ENCODE results near the gene CHMP6.

CHMP6 gene

DNA sequence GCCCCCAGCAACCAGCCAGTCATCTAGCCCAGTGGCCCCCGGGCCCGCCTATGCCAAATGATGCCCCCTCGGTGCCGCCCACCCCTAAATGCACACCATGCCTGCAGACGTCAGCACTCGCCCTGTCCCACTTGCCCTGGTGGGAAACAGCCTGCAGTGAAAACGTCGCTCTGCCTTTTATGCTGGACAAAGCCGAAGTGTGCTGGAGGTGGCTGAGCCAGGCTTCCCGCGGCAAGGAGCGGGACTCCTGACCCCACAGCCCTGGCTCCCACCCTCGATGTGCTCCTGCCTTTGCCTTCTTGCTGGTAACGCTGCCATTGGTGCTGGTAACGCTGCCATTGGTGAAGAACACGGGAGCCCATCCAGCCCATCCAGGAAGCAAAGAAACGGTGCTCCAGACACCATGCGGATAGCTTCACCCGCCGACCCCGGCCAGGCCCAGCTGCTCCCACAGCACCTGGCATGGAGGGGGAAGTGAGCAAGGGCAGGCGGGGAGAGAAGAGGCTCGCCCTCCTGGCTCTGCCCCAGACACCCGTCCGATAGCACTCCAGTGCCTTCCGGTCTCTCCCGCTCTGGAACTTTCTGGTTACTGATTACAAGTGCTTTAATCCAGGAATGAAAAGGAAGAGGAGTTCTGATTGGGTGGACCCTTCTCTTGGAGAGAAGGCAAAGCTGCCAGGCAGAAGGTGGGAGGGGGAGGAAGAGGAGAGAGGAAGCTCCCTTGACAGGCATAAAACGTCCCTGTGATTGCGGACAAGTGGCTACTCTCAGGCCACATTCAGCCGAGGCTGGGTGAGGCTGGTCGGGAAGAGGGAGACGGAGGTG, 39.3 kb downstream of the CHMP6 start:
- DNase-seq (ENCODE audit: low read depth): no peak

DNA sequence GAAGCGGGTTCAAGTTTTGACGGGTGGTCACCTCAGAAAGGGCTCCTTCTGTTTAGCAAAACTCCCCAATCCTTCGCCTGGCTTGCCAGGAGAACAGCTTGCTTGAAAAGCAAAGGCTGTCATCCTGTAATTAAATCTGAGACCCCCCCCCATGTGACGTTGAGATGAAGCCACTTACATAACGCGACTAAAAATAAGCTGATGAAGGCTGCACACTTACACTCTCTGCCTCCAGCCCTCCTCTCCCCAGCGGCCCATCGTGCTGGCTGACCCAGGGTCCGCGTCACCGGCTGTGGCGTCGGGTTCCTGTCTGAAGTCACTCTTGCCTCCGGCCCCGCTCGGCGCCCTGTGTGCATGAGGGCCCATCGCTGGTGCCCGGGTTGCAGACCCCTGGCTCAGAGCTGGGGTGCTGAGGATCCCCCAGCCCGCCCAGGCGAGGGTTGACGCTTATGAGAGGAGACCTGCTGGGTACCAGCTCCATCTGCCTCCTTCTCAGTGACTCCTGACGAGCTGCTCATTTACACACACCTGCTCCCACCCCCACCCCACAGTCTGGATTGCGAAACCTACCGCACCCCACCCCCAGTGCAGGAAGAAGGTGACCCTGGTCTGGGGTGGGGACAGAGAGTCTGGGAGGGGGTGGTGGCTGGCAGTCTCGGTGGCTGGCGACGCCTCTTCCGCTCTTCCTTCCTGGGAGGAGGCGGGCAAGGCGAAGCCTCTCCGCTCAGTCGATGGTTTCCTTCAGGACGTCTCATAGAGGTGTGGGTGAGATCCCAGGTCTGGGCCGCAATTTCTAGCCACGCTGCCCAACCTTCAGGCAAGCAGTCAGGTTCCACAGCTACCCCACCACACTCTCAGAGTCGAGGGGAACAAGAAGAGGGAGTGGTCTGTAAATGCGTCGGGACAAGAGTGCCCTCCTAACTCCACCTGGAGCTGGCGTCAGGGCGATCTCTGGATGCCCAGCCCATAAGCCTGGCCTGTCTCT, 40.2 kb downstream of the CHMP6 start:
- no peak for DNase-seq (ENCODE audit: low read depth)

DNA sequence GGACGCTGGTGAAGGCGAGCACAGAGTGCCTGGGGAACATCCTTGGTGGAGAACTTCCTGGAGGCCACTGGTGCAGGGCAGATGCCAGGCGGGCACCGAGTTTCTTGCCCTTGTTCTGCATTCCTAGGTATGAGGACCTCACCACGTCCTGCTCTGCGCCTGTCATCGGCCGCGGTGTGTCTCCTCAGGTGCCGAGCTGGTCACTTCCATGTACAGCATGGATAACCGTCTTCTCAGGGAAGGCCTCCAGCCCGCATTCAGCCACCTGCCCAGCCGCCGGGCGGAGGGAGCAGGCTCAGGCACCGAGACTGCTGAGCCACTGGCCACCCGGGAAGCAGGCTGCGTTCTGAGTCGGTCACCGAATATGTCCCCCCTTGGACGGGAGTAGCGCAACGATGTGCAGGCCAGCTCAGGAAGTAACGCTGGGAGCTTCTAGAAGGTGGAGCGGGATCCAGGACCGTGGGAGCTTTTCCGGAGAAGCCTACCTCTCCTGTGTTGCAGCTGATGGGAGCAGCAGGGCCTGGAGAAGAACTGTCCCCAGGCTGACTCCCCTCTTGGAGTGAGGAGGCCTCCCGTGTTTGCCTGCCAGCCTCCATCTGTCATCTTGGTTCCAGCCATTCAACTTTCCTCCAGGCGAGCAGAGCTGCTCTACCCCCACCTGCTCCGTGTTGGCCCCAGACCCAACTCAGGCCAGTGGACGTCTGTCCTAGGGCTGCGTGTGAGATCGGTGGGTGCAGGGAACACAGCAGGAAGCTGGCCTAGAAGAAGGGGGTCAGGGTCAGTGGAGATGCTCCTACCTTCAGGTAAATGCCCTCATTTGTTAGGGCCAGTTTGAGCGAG, 41.2 kb downstream of the CHMP6 start:
- DNase-seq (ENCODE audit: low read depth): no peak

DNA sequence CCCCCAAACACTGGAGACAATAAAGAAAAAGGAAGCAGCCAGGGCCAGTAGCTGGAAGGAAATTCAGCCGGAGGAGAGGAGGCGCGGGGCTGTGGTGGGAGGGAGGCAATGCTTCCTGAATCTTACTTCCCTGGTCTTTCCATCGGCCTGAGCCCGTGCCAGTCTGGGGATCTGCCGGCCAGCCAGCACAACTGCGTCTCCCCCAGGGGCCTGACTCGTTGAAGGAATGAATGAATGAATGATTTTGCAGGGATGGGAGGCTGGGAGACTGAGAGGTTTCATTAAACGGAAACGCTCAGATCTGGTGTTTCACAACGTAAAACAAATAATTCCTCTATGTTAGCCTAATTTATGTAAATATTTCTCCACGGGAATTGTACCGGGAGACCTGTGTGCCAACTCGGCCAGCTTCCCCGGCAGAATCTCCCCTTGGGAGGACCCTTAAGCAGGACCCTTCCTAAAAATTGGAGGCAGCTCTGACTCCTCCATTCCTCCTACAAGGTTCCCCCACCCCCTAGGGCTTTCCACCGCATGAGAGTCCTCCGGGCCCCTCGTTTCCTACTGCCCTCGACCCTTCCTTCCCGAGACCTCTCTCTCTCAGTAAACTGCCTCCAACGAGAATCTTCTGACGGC, 42.0 kb downstream of the CHMP6 start:
- no peak for DNase-seq (ENCODE audit: low read depth)

DNA sequence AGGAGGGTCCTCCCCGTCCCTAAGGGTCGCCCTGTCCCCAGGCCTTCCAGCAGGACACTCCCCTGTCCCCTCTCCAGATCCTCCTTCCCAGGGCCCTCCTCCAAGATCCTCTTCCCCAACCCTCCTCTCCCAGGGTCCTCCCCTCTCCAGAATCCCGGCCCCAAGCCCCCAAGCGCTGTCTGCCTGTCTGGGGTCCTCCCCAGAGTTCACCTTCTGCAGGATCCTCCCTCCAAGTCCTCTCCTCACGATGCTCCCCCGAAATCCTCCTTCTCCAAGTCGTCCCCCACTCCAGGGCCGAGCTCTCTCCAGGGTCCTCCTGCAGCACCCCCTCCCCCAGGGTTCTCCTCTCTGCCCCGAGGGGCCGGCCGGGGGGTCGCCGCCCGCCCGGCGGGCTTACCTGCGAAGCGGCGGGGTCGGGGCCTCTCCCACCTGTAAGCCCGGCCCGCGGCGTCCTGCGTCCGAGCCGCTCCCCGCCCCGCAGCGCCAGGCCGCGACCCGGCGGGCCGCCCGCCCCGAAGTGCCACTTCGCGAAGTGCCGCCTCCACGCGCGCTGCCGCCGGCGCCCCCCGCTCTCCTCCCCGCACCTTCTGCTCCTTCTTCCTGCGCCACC, 42.6 kb downstream of the CHMP6 start:
- no peak for DNase-seq (ENCODE audit: low read depth)

DNA sequence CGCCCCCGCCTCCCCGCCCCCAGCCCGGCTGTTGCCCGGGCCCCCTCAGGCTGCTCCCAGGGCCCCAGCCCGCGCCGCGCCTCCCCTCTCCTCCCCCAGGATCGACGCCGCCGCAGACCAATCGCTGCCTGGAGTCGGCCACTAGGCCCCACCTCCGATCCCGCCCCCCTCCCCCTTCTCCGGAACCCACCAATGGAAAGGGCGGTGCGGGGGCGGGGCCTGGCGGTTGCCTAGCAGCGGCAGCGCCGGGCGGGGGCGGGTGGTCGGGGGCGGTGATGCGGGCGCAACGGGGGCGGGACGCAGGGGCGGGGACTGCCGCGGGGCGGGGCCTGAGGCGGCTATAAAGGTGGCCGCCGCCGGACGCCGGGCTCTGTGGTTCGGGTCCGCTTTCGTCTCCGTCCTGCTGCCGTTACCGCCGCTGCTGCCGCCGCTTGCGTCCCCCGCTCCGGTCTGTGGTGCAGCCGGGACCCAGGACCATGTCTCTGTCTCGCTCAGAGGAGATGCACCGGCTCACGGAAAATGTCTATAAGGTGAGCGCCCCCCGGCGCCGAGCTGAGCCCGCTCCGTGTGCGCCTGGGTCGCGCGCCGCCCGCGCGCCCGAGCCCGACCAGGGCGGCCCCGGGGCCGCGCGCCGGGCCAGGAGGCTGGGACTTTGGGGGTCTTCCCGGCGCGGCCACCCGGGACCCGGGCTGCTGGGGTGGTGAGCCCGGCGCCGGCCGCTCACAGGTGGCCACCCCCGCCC, 43.3 kb downstream of the CHMP6 start, which contains the start of gene BAIAP2:
Gene BAIAP2, plus strand, starts transcription at position 373 of the 742 bp plus-strand sequence. Its CDS starts 104 bp downstream, at position 477.
- DNase-seq (ENCODE audit: low read depth): peak; percentile 96

DNA sequence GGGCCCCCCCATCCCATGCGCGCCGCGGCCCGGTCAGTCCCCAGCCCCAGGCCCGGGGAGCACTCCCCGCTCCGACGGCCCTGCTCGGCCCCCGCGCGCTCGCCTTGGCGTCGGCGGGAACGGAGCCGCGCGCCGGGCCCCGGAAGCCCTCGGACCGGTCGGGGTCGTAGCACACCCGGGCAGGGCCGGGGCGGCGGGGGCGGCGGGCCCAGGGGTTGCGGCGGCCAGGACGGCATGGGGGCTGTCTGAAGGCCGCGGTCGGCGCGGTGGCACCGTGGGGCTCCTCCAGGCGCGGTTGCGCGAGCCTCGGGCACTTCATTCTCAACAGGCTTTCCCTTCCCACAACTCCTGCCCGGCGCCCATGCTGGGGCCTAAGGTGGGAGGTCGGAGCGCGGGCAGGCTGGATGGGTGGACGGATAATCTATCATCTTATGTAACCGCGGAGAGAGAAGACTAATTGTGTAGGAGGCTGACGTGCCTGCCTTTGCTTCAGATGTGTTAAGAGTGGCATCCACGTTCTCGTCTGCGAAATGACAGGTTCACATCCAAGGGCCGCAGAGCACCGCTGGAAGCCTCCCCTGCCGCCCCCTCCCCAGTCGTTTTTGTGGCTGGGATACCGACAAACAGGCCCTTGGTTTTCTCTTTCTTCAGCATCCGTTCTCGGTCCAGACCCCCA, 44.0 kb downstream of the CHMP6 start:
- no peak for DNase-seq (ENCODE audit: low read depth)

DNA sequence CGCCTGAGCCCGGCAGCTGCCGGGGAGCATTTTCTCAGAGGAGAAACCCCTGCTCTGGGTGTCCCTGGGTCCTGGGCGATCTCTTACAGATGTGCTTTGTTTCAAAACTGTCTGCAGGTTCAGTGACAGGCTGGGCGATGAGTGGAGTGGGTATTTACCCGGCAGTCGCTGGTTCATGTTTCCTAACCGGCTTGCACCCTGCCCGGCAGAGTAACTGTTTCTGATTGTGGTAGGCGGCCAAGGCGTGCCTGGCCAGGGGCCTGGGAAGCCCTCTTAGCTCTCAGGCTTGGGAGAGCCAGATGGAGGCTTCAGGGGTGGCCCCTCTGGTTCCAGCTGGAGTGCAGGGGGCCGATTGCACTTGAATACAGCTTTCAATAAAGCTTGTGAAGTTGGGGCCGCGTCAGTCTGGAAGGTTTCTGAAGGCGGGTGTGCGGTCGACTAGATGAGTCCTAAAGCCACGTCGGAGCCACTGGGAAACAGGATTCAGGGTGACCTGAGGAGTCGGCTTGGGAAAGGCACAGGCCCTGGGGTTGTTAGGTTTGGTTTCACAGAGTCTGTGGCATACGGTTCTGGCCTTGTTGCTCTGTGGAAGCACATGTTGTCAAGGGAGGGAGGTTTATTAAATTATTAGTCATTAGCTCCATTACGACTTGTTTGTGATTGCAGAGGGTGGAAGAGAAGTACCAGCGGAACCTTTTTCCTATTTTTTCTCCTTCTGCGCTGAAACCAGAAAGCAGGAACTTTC, 44.7 kb downstream of the CHMP6 start:
- no peak for DNase-seq (ENCODE audit: low read depth)

DNA sequence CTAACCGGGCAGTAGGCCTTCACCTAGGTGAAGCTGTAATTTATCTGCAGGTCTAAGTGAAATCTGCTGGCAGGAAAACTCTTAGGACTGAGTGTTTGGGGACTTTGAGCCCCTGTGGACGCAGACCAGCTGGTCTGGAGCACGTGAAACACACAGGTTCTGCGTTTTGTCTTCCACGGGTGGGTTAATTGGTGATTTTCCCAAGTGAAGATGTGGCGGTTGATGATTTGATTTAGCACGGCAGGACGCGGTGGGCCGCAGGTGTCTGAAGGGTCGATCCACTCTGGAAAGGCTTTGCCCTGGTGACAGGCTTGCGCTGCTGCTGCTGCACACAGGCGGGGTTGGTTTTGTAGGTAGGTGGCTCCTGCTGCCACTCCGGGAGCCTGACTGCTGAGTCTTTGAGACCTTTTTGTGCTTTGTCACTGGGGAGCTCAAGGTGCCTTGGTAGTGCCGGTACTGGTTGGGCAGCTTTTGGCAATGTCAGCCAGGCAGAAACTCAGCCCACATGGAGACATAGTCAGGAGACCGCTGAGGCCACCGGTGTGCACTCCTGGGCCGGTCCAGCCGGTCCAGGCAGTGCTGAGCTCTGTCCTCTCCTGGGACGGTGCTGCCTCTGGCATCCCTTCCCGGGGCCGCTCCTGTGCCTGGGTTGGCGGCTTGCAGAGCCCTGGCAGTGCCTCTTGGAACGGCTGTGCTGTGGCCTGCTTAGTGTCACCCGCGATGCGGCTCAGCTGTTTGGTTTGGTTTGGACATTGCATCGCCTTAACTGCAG, 45.6 kb downstream of the CHMP6 start:
- no peak for DNase-seq (ENCODE audit: low read depth)

DNA sequence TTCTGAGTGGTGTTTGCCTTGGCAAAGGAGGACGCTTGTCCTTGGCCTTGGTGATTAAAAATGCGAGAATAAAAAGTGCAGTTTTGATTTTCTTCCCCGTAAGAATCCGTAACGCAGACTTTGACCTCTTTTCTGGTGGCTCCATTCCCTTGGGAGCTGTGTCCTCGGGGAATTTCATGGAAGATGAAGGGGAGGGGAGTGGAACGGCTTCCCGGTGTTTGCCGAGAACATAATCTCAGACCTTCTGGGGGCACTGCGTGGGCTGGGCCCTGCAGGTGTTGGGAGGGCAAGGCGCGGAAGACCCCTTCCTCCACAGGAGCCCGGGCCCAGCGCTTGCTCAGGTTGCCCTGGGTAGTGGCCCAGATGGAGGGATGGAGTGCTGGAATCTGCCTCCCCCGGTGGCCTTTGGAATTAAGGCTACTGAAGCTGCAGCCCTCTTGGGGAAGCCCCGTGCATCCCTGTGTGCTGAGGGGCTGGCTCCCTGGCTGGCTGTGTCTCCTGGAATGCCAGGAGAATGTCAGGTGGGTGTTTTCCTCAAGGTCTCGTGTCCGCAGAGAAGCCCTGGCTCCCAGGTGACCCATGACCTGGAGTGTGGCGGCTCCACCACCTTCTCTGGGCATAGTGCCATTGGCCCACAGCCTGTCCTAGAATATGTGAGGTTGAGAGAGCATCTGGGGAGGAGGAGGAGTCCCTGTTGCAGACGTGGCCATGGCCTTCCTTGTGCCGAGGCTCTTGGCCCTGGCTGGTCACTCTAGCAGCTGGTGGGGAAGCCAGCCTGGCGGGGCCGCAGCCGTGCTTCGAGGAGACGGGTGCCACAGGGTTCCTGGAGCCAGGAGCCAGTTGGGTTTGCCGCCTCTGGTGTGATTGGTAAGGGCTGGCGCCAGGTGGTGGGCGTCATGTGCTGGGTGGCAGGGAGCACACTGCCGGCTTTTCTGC, 46.4 kb downstream of the CHMP6 start:
- no peak for DNase-seq (ENCODE audit: low read depth)

DNA sequence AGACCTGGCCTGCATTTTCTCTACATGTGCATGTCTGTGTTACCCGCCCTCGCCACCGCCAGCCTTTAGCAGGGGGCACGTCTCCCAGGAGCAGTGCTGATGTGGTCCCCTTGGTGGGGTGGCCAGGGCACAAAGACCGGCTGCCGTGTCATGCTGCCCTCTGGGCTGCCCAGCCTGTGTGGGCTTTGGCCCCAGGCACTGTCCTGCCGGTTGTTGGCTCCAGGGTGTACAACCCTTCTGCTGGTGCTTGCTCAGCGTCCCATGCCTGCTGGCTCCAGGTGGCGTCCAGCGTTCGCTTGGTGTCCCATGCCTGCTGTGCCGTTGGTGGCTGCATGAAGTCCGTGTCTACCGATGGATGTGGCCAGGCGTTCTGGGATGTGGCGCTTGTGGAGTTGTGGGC, 47.5 kb downstream of the CHMP6 start:
- no peak for DNase-seq (ENCODE audit: low read depth)

DNA sequence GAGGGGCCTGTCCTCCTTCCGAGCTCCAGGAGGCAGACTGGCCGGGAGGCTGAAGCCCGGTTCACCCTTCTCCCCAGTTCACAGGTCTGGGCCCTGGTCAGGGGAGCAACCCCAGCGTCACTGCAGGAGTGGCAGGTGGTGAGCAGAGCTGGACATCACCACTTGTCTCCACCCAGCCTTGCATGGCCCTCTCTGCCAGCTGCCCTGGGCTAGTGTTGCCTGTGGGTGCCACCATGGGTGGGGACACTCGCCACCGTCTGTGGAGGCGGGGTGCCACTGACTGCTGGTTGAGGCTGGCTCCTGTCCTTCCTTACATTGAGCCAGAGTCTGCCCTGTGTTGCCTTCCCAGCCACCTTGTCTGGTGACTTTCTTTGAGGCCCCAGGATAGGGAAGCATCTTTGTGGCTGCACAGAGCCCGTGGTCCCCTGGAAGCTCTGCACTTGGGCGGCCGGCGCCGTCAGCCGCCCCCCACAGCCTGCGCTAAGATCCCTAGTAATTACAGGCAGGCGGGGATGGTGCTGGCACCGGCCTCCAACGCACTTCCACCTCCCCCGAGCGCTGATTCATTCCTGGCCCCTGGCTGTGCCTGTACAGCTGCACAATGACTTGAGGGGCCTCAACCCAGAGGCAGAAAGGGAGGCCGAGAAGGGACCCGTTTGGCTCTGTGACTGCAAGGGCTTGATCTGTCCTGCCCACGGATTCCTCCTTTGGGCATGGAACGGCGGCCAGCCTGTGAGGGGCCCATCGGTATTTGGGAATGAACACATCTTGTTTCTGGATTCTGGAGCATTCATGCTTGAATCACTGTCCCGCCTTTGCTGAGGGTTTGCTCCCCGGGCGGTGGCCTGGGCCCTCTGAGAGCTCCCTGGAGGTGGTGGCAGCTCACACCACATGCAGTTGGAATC, 48.5 kb downstream of the CHMP6 start:
- DNase-seq (ENCODE audit: low read depth): no peak

DNA sequence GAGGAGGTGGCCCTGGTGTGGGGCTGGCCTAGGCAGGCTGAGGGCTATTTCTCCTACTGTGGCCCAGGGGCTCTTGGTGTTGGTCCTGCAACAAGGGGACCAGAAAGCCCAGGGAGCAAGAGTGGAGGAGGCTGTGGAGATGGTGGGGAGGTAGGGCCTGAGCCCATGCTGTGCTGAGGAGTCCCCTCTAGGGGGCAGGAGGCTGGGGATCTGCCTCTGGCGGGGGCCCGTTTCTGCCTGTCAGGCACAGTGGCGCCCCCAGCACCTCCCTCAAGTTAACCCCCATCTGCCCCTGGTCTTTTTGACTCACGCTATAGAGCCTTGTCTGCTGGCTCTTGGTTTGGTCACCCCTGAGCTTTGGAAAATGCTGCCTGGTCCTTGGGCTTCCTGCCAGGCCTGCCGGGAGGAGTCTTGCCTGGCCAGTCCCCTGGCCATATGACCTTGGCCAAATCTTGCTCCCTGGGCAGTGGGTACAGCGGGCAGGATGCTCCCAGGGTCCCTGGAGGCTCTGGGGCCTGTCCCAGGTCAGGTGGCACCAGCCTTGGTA, 49.2 kb downstream of the CHMP6 start:
- DNase-seq (ENCODE audit: low read depth): no peak

DNA sequence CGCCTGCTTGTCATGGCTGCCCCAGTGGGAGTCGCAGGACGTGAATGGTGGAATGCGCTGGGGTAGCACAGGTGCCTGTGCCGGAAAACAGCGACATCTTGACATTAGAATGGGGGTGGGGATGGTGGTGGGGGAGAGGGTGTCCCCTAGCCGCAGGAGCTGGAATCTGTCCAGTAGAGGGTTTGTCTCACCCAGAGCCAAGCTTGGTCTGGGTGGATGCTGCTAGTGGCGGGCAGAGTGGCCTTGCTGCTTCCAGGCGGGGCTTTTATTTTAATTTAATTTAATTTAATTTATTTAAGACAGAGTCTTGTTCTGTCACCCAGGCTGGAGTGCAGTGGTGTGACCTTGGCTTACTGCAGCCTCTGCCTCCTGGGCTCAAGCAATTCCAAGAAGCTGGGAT, 51.0 kb downstream of the CHMP6 start:
- DNase-seq (ENCODE audit: low read depth): no peak

DNA sequence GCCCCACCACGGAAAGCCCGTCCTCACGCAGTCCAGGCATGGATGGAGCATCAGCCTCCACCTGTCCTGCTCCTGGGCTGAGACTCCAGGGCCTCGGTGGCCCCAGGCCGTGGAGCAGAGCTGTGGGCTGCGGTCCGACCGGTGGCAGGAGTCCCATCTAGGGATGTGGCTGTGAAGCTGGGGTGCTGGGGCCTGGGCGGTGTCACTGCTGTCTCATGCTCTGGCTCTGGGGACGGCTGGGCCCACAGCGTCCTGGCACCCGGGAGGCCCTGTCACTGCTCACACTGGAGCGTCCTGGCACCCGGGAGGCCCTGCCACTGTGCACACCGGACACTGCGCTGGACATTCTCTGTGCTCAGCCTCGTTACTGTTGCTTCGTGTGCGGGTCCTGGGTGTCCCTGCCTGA, 51.7 kb downstream of the CHMP6 start:
- no peak for DNase-seq (ENCODE audit: low read depth)
